GM19397 (cell line): Measurements from ENCODE around the gene CAVIN2.

Source experiments
- ATAC-seq: cut with Tn5 transposase; IDR thresholded peaks from one replicate; pipeline ENCODE4 v1.9.1; 2021; ENCODE audit warnings: mild to moderate bottlenecking, moderate library complexity; ENCODE audit not compliant: unreplicated experiment

The CAVIN2 gene

DNA sequence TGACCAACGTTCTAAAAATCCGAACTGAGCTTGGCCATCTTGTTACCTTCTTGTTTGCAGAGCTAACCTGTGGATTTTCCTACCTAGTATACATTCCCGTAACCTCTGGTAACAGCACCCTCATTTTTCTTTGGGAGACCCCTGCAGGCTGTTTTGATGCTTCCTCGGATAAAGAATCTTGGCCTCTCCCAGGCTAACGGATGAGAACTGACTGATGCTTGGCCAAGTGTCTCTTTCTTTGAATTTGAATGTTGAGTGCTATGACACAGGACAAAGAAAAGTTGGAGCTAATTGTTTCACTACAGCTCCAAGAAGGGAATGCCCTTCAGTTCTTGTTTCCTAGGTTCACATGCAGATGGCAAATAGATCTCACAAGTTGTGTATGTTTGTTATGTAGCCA, 19.3 kb upstream of the CAVIN2 start:
- ATAC-seq = no peak

DNA sequence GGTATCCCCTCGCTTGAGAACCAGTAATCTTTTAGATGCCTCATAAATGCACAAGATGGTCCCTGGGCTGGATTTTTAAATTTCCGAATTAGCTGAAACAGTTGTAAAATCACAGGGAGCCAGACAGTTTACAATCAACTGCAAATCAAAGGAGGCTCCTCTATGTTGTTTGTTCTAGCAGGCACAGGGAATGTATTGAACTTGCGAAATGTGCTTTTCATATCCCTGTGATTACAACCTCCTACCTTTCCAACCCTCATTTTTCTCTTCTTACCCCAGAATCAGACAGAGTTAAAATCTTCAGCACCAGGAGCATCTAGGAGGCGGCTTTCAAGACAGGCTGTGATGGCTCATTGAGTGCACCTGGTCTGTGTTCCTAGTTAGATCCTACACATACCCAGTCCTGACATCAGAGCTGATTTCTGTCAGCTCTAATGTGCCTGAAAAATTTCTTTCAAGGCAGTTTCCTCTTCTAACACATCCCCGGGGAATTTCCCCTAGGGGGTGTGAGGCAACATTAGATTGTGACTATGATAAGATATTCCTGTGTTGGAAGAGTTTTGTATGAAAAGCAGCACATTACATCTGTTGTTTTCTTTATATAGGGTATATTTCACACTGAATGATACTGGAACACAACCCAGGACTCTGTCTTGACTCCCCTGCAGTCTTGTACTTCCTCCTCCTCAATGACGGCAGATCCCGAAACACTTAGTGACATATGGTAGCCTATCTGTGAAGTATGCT, 17.9 kb upstream of the CAVIN2 start:
- ATAC-seq = no peak

DNA sequence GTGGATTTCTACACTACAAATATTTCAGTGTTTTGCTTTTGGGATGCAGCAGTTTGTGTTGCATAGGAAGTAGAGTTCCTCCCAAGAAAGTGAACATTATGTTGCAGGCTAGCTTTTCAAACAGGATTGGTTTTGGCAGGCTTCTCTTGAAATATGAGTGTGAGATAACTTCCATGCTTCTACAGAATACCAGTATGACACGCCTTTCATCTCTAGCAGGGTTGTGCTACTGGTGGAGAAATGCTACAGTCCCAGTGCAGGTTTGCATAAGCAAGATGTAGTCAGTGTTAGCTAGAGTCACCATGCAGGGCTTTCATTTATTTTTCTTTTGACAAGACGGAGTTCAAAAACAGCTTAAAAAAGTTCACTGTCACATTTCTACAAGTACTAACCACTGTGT, 17.1 kb upstream of the CAVIN2 start:
- no peak for ATAC-seq

DNA sequence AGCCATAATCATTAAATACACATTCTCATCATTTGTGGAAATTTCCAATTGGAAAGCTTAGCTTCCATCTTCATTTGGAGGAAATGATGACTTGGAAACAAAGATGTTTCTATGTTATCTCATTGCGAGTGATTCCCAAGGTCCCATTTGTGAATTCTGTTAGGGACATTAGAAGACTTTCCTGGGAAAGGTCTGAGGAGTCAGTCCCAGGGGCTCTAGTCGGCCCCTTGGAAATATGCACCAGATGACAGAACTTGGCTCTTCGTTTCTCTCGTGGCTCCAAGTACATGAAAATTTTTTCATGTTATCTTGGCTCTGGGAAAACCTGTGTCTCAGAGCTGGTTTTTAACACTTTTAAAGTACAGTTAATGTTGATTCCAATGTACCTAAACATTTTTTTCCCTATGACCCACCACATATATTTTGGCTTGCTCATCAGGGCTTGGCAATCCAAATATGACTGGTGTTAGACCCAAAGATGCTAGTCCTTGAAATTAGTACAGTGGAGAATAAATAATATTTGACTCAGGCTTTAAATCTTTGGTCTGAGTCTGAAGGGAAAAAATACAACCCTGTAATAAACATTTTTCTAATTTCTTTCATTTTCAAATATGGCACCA, 15.4 kb upstream of the CAVIN2 start:
- ATAC-seq = no peak

DNA sequence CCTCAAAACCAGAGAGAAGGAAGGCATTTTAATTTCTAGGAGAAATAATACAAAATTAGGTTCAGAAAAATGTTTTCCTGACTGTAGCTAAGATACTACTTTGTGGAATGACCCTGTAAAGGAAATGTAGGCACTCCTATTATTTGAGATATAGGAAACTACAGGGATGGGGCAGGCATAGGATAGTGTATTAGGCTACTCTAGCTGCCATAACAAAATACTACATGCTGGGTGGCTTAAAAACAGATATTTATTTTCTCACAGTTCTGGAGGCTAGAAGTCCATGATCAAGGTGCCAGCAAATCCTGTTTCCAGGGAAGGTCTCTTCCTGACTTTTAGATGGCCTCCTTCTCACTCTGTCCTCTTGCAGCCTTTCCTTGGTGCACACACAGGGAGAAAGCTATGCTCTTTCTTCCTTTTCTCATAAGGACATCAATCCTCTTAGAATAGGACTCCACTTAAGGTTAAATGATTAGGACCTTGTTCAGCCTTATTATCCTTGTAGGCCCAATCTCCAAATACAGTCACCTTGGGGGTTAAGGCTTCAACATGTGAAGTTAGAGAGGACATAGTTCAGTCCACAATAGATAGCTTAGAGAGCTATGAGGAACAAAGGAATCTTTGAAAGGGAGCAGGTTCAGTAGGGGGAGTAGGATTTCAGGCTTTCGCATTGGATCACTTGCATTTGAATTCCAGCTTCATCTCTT, 14.0 kb upstream of the CAVIN2 start:
- no peak for ATAC-seq

DNA sequence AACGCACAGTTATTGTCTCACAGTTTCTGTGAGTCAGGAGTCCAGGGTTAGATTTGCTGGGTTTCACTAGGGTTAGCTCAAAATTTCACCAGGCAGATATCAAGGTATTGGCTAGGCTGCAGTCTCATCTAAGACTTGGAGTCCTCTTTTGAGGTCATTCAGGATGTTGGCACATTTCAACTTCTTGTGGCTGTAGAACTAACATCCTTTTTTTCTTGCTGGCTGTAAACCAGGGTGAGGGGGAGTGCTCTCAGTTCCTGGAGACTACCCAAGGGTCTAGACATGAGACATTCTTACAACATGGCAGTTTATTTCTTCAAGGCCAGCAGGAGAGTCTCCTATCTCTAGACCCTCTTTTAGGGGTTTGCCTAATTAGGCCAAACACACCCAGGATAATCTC, 12.8 kb upstream of the CAVIN2 start:
- ATAC-seq = no peak

DNA sequence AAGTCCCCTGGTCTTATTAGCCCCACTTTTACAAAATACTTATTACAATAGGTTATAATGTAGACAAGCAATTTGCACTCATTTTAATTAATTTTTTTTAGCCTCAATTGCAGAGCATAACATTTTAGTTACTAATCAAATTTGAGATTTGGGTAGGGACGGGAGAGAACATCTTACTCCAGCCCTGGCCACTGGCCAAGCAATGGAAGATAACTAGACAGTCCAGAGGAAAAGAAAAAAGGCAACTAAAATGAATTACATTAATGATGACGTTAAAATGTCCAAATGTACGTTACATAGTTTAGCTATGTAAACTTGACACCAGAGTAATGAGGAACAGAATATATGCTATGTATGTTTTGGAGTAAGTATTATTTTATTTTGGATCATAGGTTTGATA, 11.0 kb upstream of the CAVIN2 start:
- ATAC-seq = no peak

DNA sequence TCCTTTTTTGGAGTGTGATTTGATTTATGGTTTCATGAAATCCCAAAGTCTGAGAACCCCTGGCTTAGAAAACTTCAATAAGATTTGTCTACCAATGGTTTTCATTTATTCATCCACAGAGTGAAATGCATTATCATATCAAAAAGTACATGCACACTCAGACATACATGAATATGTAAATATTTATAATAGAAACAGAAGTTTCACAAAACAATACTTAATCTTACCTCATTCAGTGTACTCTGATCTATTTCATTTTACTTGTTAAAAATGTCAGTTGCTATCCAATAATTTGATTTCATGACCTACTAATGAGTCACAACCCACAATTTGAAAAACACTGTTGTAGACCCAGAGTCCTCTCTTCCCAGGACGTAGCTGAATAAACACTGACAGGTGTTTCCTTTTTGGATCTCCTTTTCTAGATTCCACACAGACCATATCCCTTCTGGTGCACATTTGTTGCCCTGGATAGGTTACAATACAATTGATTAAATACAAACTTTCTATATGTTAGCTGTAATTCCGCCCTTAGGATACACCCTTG, 10.4 kb upstream of the CAVIN2 start:
- ATAC-seq = no peak

DNA sequence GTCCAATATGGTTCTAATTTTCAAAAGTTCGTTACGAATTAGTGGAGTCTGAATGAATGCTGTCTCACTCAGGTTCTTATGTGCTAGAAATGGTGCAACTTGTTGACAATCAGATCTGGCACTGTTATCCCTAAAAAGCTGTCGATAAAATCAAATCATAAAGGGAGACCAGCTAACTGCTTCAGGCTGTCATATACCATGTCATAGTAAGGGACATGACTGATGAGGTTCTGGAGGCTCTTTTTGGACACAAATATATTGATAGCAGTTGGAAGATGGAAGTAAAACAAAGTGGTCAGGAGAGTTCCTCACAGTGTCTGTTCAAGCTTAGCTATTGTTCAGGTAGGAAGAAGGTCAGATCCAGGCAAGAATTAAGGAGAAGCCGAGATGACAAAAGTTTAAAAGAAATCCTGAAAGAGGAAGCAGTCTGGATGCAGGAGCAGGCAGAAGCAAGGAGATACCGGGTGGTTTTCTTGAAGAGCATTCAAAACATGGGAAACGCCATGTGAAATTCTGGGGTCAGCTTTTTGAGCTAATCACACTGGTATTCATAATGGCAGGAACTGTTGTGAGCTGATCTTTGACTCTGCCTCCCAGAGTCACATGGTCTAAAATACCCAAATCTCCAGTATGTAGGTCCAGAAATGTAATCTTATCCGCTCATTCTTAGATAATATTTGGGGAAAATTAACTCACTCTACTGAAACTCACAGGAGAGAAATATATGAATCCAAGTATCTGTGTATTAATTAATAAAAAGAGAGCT, 9.4 kb upstream of the CAVIN2 start:
- ATAC-seq = no peak

DNA sequence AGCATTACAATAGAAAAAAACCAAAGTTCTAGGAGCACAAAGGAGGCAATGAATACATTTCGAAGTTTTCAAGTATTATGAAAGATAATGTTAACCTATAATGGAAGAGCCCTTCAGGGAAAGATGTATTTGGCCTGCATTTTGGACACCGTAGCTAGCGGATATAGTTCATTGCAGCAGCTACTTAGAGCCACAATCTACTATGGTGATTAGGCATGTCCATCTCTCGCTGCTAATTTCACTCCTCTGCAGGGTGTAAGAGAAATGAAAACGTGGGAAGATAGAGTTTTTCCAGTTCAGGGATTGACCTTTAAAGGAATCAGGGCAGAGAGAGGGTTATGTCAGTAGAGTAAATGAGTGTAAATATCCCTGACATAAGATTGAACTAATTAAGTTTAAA, 8.5 kb upstream of the CAVIN2 start:
- ATAC-seq = no peak

DNA sequence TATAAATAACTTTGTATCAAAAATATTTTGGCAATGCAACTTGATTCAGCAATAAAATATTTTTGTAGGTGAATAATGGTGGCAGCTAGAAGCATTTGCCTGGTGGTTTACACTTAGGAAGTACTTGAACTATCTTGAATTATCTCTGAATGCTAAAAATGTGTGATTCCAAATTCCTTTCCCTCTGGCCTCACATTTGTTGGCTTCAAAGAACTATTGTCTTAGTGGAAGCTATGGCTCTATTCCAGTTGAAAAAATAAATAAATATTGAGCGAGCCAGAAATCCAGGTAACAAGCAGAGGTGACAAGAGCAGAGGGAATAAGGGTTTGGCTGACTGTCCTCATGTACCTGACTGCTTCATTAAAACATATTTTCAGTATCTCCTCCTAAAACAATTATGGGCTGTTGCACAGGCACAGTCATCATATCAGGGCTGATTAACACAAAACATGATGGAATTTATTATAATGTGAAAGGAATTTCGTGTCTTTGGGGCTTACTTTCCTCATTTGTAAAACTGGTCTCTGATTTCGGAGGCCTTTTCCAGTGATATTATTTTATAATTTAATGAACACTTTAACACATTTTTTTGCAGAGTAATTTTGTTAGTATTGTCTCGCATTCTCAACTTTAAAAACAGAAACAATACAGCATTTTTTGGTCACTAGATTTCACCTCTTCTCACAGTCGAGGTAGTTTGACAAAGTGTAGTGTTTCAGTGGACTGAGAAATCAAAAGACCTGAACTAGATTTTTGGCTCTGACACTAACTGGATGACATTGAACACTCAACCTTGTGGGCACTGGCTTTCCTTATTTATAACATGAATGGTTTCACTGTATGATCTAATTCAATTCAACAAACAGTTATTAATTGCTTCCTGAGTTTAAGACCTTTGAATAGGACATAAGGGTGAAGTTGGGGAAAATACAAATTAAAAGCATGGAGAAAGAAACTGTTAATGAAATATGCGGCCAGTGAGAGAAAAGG, 7.8 kb upstream of the CAVIN2 start:
- ATAC-seq = no peak

DNA sequence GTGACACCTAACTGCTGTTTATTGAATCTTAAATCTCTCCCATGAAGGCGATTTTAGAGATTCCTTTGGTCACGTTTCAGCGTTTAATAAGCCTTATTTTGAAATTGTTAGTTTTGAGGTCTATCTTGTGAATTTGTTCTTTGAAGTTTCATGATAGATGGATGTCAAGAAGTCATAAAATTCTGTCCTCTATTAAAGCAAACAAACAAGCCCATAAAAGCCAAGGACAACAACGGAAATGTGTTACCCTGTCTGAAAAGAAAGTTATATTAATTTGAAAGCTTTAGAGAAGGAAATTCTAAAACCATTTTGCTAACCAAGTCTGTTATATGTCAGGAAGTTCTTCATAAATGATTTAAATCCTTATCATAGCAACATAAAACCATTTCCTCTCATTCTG, 7.0 kb upstream of the CAVIN2 start:
- no peak for ATAC-seq

DNA sequence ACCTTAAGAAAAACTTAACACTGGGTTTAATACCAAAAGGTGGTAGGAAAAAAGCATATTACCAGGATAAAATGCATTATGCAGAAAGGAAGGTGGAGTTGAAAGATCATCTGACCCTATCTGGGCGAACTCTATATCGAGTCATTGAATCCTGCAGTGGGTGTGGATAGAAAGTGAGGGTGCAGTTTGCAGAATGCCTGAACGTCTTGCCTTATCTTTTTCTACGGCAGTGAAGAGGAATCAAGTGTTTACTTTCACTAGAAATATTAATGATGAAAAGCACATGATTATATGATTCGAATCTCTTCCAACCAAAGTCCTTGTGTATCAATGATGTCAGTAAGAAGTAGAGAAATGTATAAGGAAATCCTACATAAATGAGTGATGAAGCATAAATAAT, 4.3 kb upstream of the CAVIN2 start:
- ATAC-seq = no peak

DNA sequence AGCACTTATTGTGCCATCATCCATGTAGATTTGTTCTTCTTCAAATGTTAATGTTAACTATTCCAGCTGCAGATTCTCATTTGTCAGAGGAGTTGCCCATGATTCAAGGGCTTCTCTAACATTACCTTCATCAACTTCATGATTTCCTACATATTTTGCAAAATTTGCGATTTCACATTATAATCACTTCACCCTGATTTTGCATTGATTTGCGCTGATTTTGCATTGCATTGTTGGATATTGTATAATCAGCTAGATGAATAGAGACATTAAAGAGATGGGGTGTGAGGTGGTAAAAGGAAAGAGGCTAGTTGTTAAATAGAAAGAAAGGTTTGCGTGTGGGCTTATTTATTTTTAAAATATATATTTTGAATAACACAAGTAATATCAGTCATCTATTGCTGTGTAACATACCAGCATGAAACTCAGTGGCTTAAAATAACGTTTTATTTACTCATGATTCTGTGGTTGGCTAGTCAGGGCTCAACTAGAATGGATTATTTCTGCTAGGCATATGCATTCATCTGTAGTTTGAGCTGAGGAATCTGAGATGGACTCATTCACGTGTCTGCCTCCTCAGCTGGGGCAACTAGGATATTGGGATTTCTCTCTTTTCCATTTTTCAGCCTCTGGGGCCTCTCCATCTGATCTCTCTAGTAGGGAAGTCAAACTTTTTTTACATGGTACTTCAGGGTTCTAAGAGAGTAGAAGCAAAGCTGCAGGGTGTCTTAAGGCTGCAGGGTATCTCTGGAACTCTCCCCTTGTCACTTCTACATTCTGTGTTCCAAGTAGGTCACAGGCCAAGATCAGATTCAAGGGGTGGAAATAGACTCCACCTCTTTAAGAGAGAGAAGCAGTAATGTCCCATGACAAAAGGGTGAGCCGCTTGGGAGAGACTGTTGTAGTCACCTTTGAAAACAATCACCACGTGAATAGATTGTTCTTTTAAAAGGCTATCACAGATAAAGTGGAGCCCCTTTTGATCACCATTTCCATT, 2.2 kb upstream of the CAVIN2 start:
- no peak for ATAC-seq

DNA sequence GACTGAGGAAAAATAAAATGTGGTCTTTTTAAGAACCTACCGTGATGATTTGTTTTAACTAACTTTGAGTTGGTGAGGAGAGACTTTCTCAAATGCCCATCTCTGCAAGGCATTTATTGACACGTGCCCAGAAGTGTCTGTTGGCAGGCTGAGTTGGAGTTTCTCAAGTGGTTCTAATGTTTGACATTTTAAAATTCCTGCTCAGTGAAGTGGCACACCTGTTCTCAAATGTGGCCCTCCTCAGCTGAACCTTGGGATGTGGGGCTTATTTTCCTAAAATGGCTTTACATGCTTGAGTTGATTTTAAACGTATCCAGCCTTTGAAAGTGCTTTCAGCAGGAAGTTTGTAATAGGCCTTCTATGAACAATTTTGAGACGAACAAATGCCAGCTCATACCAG, 876 bp upstream of the CAVIN2 start:
- no peak for ATAC-seq

DNA sequence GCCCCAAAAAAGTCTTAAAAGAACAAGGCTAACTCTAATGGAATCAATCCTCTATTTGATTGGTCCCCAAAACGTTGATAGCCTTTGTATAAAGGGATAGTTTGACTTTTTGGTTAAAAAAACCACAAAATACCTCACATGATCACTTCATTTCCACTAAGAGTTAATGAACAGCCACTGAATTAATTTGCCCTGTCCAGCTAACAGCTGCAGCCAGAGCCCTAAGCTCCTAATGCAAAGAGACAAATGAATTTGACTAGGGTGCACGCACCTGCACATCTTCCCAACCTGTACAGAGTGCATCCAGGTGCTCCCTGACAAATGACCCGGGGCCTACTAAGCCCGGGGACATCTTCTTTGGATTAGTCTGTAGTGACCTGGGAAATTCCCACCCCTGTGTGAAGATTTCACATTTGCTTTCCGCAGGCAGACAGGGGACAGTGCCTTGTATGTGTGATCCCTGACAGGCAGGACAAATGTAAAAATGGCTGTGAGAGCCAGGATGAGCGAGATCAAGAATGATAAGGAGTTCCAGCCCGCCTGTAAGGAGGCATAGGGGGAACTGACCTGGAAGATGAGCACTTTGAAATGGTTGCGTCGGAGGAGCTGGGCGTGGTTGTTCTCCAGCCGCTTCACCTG, 893 bp downstream of the CAVIN2 start:
- ATAC-seq = peak; percentile 21

DNA sequence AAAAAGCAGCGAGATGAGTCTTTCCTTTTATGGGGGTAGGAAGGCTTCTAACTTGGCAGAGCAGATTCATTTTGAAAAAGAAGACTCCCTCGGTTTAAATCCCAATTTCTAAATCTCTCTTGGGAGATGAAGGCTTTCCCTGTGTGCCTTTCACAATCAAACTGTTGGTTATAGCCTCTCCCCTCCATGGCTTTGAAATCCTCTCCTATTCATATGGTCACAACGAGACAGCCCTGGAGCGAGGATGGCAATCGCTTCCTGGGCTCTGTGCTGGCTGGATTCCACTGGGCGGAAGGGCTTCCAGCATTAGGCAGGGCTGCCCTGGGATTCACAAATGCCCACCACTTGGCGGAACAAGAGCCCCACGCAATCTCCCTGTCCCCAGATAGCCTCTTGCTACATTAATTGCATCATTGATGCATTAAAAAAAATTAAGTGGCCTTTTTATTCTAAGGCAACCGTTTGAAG, 1.6 kb downstream of the CAVIN2 start:
- no peak for ATAC-seq

DNA sequence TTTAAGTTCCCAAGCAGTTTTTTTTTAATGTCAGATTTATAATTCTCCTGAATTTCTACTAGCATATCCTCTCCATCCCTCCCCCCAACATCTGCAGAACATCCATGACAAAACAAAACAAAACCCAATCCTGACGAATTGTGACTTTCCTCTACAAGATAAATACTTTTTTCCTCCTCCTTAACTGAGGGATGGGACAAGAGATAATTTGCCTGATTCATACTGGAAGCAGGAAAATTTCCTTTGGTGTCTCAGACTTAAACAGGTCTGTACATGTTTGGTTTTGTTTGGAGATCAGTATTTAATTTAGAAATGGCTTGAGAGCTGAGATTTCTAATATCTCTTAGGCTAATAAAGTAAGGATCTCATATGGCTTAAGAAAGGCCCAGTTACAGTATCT, 2.2 kb downstream of the CAVIN2 start:
- no peak for ATAC-seq
